HepG2 (cell line): ENCODE results near the gene ADARB2. TPM values are rescaled to one million over a fixed set of nuclear protein-coding genes. Genes with fewer than 3 reads are reported as not detected.

Experiments
- ATAC-seq: fragments of 200-7000 bp; cut with Tn5 transposase; 3 replicates; pipeline ENCODE4 v1.9.1; 2020; ENCODE audit warnings: mild to moderate bottlenecking, moderate library complexity
- BruUV-seq: library from RNA; stranded (reverse); fragments of 400-500 nt; replicated peaks from 2 replicates; lab custom pipeline; 2021; lab: Mats Ljungman, UMichigan
- CTCF ChIA-PET: fragments of 300-600 bp; formaldehyde crosslinking; extraction: SDS; loops from one replicate; lab custom pipeline; 2021; ENCODE audit warnings: low total read pairs, inconsistent platforms, low intra/inter-chr PET ratio; lab: Yijun Ruan, JAX
- POLR2A ChIA-PET: fragments of 350-600 bp; sonication (Branson Sonifier 250); formaldehyde crosslinking; loops from one replicate; lab custom pipeline; 2020; ENCODE audit warnings: antibody characterized with exemption, inconsistent platforms; lab: Yijun Ruan, JAX
- DNase-seq: peaks from one replicate; pipeline ENCODE4 v3.0.0-alpha.2; 2015; ENCODE audit warnings: low spot score
- FAIRE-seq: peaks from 3 replicates; lab custom pipeline; 2011; peaks lifted over from hg19 to GRCh38; lab: Jason Lieb, UNC
- H2AFZ ChIP-seq: one replicate; pipeline ENCODE4 v1.6.1; 2011; ENCODE audit warnings: low read length, inconsistent platforms
- H3K27ac ChIP-seq: fragments of 300-600 bp; 3 replicates; pipeline ENCODE4 v1.8.0; 2011; ENCODE audit warnings: mixed run types, mild to moderate bottlenecking, mixed read lengths, low read length, inconsistent platforms; ENCODE audit not compliant: insufficient read depth; ENCODE audit errors: extremely low read length
- H3K27me3 ChIP-seq, 2 experiments: fragments of 200-600 bp in 1 of 2; 2 replicates in 1 of 2; 3 replicates in 1 of 2; pipeline versions ENCODE4 v1.6.0 to v1.8.0; 2011; ENCODE audit warnings: low read length in 2 of 2, mild to moderate bottlenecking in 2 of 2, moderate library complexity in 2 of 2, inconsistent platforms in 1 of 2; ENCODE audit not compliant: insufficient read depth in 2 of 2, control insufficient read depth in 1 of 2
- H3K36me3 ChIP-seq, 2 experiments: fragments of 200-600 bp in 1 of 2; replicated peaks in 1 of 2; 2 replicates in 1 of 2; 3 replicates in 1 of 2; pipeline versions ENCODE4 v1.5.1 to v1.8.0; 2011; ENCODE audit warnings: low read length in 2 of 2, inconsistent platforms in 1 of 2; ENCODE audit not compliant: insufficient read depth in 2 of 2, control insufficient read depth in 1 of 2
- H3K4me1 ChIP-seq: 2 replicates; pipeline ENCODE4 v1.5.1; 2012; ENCODE audit warnings: low read length, inconsistent platforms; ENCODE audit not compliant: insufficient read depth
- H3K4me2 ChIP-seq: 2 replicates; pipeline ENCODE4 v1.6.0; 2011; ENCODE audit warnings: low read depth, low read length, inconsistent platforms
- H3K4me3 ChIP-seq, 3 experiments: fragments of 200-600 bp in 1 of 3; sonication (generic), shearing (Covaris generic) in 1 of 3; replicated peaks in 1 of 3; 2 replicates each; pipeline ENCODE4 v1.5.1; 2011 to 2016; ENCODE audit warnings: low read length in 3 of 3, inconsistent platforms in 2 of 3, low read depth in 2 of 3, mild to moderate bottlenecking in 2 of 3, control low read depth in 1 of 3, mixed read lengths in 1 of 3; ENCODE audit not compliant: insufficient read depth in 1 of 3
- H3K79me2 ChIP-seq: one replicate; pipeline ENCODE4 v1.6.1; 2011; ENCODE audit warnings: low read length, inconsistent platforms; ENCODE audit not compliant: insufficient read depth
- H3K9ac ChIP-seq: 2 replicates; pipeline ENCODE4 v1.6.0; 2011; ENCODE audit warnings: mild to moderate bottlenecking, low read depth, low read length, inconsistent platforms; ENCODE audit not compliant: insufficient read depth
- H3K9me3 ChIP-seq: 2 replicates; pipeline ENCODE4 v1.5.1; 2012; ENCODE audit warnings: mild to moderate bottlenecking, low read length
- H4K20me1 ChIP-seq: 2 replicates; pipeline ENCODE4 v1.6.0; 2011; ENCODE audit warnings: inconsistent platforms, mild to moderate bottlenecking, low read length, moderate library complexity; ENCODE audit not compliant: insufficient read depth
- MLXIP ChIP-seq: sonication (generic); formaldehyde crosslinking; IDR thresholded peaks from 2 replicates; pipeline ENCODE4 v1.9.0; 2021; ENCODE audit warnings: missing genetic modification reagents, borderline replicate concordance
- MNT ChIP-seq: fragments of 450-650 bp; IDR thresholded peaks from 2 replicates; pipeline ENCODE4 v1.6.1; 2016
- WGBS: methylation state at CpG from one replicate; pipeline ENCODE4 v1.1.6; 2017; ENCODE audit warnings: low lambda C conversion rate; 5-methylcytosine and 5-hydroxymethylcytosine counted together
- in situ Hi-C: cut with HindIII; loops from 2 replicates; pipeline ENCODE4 v1.10.0; 2017; ENCODE audit warnings: low pct_unique_long_range_greater_than_20kb; ENCODE audit not compliant: extremely low pct_ligation_motif_present
- intact Hi-C: fragments of 100-400 bp; cut with micrococcal nuclease; formaldehyde crosslinking; loops from one replicate; pipeline ENCODE4 v1.10.0; 2022; ENCODE audit not compliant: unreplicated experiment
- polyA plus RNA-seq, 8 experiments: library from polyadenylated mRNA; depleted of rRNA in 3 of 8; stranded (reverse) in 7 of 8; unstranded in 1 of 8; fragments of >200 nt; fragmentation: Illumina TruSeq in 4 of 8; extraction: Trizol in 4 of 8; gene quantifications; 2 replicates each; pipeline versions ENCODE4 v1.2.1 to v1.2.3, GENCODE V29; 2011 to 2016; ENCODE audit warnings: low read depth in 4 of 8, missing spikeins in 1 of 8, mixed read lengths in 1 of 8; ENCODE audit not compliant: insufficient read depth in 1 of 8
- total RNA-seq, 5 experiments: library from RNA; depleted of rRNA; stranded (reverse); fragments of >200 nt; fragmentation: Illumina TruSeq; extraction: Trizol; gene quantifications; 2 replicates each; pipeline ENCODE4 v1.2.3, GENCODE V29; 2016; ENCODE audit warnings: low read depth in 1 of 5

ADARB2 gene
- total and polyA plus RNA-seq, 2 of the 13 experiments (the other 11 are each of a cell fraction or from before 2014, with no cell fraction given), result not detected

GRCh38 chr10:1662438-1663025 is 74.8 kb downstream of the ADARB2 start:
- in situ Hi-C loops, result no loop called here
- H3K27me3 ChIP-seq, result peaks cover 5 to 33% of the 10 kb centered on the region in 2 experiments; a peak in 3 of 5 replicates

More at GRCh38 chr10:1662438-1663025, 74.8 kb downstream of the ADARB2 start:
- CTCF ChIA-PET, result no interaction called here
- Histone ChIP-seq H3K4me1 (no peaks in the 10 kb centered on the region), H3K4me3 (no peak overlapping the region), H3K4me2 (no peak overlapping the region), H3K36me3 (no peaks in the 10 kb centered on the region), H4K20me1 (no peaks in the 10 kb centered on the region), H3K9me3 (no peaks in the 10 kb centered on the region), H3K9ac (no peak overlapping the region), H2AFZ (no peak overlapping the region), H3K79me2 (no peaks in the 10 kb centered on the region), H3K27ac (no peak overlapping the region)
- POLR2A ChIA-PET, result no interaction called here
- TF ChIP-seq MNT (peak; percentile 86), MLXIP (CRISPR knock-in tag) (no peak)
- DNase-seq (no peak), FAIRE-seq (no peak), ATAC-seq (no peak)
- no TSS peak for BruUV-seq
- 58% methylated on average over 12 of the region's 20 CpGs for WGBS
- intact Hi-C loops, result no loop called here
